MM.1S (cell line): Measurements from ENCODE around the gene PDE4DIP.
"Not testable (repeated sequence)": the region's sequence is repeated elsewhere in the genome, so short reads cannot be mapped to it uniquely, and the experiment has no call there.

Experiments
- EZH2 ChIP-seq: fragments of 300-600 bp; sonication (generic); optimal IDR thresholded peaks from 2 replicates; pipeline ENCODE3; 2017; ENCODE audit warnings: low read depth, mild to moderate bottlenecking, antibody characterized with exemption, low read length, mixed read lengths
- EZH2phosphoT487 ChIP-seq: fragments of 300-600 bp; sonication (generic); IDR thresholded peaks from 2 replicates; pipeline ENCODE4 v1.6.1; 2018; ENCODE audit warnings: antibody characterized with exemption, low read length
- TF ChIP-seq, protein P1 (sequence below): fragments of 300-600 bp; sonication (generic); IDR thresholded peaks from 2 replicates; pipeline ENCODE4 v1.5.1; 2016; ENCODE audit warnings: antibody characterized with exemption, low read length, mixed read lengths

DNA sequence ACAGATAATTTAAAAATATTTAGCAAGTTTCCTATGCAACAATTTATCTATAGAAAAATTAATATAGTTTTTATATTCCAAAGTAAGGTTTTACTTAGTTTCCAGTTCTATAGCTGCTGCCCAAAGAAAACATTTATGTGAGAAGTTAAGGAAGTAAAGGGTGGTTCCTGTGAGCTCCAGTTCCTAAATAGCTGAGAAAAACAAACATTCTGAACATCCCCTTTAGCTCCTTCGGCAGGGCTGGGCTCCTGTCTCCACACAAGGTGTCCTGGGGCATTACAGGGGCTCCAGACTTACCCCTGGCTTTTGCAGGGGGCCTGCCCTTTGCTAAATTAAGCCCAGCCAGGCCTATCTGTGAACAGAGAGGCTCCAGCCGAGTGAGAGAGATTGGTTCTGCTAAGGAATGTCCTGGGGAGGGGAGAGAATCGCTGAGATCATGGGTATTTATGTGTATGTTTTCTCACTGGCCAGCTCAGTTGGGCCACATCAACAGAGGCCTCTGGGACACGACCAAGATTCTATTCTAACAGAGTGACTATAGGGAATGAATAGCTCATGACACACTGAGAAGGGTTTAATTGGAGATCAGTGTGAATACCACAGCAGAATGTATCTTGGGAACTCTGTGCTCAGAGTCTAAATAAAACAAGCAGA is 72.6 kb downstream of the PDE4DIP start:
- not testable (repeated sequence) for TF ChIP-seq EZH2, EZH2phosphoT487
- TF ChIP-seq, protein P1, sequence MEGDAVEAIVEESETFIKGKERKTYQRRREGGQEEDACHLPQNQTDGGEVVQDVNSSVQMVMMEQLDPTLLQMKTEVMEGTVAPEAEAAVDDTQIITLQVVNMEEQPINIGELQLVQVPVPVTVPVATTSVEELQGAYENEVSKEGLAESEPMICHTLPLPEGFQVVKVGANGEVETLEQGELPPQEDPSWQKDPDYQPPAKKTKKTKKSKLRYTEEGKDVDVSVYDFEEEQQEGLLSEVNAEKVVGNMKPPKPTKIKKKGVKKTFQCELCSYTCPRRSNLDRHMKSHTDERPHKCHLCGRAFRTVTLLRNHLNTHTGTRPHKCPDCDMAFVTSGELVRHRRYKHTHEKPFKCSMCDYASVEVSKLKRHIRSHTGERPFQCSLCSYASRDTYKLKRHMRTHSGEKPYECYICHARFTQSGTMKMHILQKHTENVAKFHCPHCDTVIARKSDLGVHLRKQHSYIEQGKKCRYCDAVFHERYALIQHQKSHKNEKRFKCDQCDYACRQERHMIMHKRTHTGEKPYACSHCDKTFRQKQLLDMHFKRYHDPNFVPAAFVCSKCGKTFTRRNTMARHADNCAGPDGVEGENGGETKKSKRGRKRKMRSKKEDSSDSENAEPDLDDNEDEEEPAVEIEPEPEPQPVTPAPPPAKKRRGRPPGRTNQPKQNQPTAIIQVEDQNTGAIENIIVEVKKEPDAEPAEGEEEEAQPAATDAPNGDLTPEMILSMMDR: not testable (repeated sequence)
